NCI-H1048 (cell line): Measurements from ENCODE around the gene ENOPH1.
"Not testable (repeated sequence)": the region's sequence is repeated elsewhere in the genome, so short reads cannot be mapped to it uniquely, and the experiment has no call there.

Source experiments
- DNase-seq: peaks from one replicate; lab custom pipeline; 2025; lab: John Stamatoyannopoulos, UW

ENOPH1 gene

DNA sequence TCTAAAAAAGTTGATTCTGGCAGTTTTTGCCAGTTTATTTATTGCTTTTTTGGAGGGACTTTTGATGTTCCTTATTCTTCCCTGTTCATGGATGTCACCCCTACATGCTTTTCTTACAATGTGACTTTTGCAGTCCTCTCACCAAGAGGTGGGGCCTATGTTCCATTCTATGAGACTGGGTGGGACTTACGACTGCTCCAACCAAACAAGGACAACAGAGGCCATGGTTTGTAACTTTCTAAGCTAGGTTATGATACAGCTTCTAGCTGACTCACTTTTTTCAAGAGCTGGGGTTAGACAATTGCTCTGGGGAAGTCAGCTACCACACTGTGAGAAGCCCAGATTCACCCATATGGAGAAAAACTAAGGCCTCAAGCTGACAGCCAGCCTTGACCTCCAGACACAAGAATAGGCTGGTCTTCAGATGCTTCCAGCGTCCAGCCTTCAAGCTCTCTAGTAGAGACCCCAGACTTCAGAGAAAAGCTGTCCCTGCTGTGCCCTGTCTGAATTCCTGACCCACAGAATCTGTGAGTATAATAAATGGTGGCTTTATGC is 39.5 kb downstream of the ENOPH1 start:
- no peak for DNase-seq

DNA sequence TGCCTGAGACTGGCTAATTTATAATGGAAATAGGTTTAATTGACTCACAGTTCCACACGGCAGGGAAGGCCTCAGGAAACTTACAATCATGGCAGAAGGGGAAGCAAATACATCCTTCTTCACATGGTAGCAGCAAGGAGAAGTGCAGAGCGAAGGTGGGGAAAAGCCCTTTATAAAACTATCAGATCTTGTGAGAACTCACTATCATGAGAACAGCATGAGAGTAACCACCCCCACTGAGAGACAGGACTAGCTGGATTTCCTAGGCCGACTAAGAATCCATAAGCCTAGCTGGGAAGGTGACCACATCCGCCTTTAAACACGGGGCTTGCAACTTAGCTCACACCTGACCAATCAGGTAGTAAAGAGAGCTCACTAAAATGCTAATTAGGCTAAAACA is 42.7 kb downstream of the ENOPH1 start:
- DNase-seq = not testable (repeated sequence)

DNA sequence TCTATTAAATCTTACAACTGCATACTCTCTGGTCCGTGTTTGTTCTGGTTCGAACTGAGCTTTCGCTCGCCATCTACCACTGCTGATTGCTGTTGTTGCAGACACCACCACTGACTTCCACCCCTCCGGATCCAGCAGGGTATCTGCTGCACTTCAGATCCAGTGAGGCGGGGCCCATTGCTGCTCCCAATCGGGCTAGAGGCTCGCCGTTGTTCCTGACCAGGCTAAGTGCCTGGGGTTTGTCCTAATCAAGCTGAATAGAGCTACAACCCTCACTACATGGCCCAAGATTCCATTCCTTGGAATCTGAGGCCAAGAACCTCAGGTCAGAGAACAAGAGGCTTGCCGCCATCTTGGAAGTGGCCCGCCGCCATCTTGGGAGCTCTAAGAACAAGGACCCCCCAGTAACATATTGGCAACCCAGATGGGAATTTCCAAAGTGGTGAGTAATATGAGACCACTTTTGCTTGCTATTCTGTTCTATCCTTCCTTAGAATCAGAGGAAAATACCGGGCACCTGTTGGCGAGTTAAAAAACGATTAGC is 43.3 kb downstream of the ENOPH1 start:
- DNase-seq = no peak

DNA sequence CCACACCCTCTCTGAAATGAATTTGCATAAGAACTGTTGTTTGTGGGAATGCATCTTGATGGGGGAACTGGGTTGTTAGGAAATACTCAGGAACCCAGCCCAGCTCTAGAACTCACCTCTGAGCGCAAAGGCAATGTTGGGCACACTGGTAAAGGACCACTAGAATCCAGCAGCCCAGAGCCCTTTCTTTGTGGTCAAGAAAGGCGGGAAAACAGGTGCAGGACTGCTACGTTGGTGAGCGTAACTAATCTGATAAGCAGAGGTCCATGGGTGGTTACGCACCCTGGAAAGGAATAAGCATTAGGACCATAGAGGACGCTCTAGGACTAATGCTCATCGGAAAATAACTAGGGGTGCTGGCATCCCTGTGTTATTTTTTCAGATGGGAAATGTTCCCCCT is 45.5 kb downstream of the ENOPH1 start:
- not testable (repeated sequence) for DNase-seq

DNA sequence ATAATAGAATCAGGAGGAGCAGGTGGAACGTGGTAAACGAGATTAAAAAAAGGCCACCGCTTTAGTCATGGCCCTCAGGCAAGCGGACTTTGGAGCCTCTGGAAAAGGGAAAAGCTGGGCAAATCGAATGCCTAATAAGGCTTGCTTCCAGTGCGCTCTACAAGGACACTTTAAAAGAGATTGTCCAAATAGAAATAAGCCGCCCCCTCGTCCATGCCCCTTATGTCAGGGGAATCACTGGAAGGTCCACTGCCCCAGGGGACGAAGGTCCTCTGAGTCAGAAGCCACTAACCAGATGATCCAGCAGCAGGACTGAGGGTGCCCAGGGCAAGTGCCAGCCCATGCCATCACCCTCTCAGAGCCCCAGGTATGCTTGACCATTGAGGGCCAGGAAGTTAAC is 47.1 kb downstream of the ENOPH1 start:
- not testable (repeated sequence) for DNase-seq

DNA sequence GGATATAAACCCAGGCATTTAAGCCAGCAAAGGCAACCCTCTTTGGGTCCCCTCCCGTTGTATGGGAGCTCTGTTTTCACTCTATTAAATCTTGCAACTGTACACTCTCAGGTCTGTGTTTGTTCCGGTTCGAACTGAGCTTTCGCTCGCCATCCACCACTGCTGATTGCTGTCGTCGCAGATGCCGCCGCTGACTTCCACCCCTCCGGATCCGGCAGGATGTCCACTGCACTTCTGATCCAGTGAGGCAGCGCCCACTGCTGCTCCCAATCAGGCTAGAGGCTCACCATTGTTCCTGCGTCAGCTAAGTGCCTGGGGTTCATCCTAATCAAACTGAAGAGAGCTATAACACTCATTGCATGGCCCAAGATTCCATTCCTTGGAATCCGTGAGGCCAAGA is 49.2 kb downstream of the ENOPH1 start:
- DNase-seq = no peak

DNA sequence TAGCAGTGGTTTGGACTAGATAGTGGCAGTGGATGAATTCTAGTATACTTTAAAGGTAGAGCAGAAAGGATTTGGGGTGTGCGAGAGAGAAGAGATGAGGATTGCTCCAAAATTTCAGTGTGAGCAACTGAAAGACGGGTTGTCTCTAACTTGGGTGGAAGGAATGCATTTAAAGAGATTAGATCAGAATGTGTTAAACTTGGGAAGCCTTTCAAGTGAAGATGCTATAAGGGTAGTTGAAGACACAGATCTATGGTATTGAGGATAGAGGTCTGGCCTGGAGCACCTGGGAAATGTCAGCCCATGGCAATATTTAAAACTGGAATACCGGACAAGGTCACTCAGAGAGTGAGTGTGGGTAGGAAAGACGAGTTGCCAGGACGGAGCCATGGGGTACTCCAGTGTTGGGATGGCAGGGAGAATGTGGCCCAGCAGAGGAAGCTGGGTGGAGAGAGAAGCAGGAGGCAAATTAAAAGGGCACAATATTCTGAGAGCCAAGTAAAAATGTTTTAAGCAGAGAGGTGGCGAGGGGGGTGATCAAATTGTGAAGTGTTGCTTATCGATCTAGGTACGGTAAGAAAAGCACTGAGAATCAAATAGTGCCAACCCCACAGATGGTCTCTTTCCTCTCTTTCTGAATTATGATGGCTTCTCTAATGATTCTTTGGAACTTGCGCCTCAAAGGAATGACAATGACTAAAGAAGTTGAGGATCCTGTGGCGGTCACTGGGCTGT is 50.5 kb downstream of the ENOPH1 start:
- no peak for DNase-seq

DNA sequence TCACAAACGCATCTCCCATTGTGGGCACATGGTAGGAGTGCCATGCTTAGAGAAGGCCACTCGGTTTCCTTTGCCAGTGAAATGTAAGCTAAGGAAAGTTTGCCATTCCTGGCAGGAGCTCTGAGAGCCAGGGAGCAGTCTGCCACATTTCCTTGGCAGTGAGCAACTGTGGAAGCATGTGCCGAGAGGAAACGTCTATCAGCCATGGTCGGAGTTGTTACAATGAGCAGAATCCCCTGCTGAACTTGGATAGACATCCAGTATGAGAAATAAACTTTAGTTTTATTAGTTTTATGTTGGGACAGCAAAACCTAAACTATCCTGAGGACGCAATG is 51.1 kb downstream of the ENOPH1 start:
- DNase-seq = no peak

DNA sequence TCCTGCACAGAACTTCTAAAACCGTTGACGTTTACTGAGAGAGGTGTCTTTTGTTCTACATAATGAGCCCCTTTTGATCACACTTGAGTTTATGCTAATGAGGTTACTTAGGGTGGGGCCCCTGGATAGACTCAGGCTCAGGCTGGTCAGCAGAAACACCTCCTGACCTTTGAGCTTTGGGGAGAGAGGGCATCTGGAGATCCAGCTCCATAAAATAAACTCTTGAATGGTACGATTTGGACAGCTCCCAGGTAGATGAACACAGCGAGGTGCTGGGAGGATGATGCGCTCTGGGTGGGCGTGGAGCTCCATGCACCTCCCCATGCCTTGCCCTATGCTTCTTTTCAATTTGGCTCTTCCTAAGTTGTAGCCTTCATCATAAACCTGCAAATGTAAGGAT is 52.0 kb downstream of the ENOPH1 start:
- DNase-seq = no peak

DNA sequence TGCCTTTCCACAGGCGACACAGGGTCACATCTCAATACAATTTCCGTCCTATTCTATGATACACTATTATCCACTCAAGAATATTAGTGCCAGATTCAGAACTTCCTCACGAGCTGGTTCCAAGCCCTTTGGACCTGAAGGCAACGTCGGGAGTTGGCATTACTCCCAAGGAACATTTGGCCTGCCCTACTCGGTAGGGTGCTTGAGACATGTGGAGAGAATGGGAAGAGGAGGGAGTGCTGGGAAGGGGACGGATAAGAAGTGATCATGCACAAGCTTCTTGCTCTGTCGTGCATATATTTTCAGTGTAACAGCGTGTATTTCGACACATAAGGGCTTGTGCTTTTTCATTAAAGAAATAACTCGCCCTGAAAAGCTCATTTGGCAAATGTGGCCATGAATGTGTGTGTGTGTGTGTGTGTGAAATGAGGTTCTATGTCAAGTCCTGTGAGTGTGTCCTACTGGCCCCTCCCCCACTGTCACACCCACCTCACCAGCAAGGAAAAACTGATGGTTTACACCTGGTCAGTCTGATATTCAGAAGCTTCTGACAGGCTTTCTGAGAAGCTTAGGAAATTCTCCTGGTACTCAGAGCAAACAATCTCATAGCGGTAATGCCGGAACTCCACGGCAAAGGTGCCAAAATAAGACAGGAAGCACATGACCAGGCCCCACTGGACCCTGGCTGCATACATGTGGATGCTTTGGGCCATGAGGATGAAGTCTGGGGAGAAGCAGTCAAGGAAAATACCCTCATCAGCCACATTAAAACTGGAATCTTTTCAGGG is 54.8 kb downstream of the ENOPH1 start:
- no peak for DNase-seq

DNA sequence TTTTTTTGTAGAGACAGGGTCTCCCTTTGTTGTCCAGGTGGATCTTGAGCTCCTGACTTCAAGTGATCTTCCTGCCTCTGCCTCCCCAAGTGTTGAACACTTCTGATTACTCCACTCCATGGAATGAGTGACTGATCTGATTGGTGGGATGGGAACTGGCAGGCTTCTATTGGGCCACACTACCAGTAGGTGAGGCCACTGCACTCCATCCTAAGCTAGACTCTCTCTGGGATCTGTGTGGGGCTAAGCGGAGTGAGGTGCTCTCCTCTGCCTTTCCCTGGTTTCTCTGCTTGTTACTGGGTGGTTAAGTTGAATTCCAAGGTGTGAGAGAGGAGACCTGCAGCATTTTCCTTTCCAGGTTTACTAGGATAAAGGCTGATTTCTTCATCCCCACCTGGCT is 58.7 kb downstream of the ENOPH1 start:
- no peak for DNase-seq

DNA sequence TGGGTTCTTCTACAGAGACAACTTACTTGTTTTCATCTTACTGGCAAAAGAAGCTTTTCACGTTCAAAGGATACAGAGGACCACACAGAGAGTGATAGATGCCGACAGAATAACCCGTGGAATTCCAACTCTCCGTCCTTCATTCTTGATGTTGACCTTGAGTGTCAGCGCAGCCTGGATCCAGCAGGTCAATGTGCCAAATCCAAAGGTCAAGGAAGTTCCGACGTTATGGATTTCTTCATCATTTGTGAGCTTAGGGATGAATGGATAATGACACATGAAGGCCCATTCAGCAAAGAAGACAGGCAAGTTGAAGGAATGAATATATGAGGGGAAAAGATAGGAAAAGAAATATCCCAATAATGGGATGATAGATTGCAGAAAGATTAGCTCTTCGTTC is 59.6 kb downstream of the ENOPH1 start:
- DNase-seq = no peak

DNA sequence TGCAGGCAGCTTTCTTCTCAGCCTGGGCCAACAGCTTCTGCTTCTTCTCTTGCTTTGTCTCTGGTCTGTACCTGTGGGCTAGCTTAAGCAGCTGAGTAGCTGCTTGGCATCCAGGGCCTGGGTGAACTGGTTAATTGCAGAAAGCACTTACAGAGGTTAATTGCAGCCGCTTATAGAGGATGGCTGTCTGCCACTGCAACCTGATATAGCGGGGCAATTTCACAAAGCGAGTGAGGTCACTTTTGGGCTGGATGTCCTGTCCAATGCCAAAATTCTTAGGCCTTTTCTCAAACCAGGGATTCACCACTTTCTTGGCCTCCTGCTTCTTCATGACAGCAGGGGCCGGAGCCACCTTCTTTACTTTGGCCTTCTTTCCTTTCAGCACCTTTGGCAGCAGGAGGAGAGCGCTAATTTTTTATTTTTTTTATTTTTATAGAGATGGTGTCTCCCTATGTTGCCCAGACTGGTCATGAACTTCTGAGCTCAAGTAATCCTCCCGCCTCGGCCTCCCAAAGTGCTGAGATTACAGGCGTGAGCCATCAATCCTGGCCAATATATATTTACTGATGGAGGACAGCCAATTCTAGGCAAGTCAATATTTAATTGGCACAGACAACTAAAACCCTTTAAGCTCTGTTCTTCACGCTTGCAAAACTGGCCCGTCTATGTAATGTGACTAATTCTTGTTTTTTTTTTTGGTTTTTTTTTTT is 61.0 kb downstream of the ENOPH1 start:
- DNase-seq = no peak

DNA sequence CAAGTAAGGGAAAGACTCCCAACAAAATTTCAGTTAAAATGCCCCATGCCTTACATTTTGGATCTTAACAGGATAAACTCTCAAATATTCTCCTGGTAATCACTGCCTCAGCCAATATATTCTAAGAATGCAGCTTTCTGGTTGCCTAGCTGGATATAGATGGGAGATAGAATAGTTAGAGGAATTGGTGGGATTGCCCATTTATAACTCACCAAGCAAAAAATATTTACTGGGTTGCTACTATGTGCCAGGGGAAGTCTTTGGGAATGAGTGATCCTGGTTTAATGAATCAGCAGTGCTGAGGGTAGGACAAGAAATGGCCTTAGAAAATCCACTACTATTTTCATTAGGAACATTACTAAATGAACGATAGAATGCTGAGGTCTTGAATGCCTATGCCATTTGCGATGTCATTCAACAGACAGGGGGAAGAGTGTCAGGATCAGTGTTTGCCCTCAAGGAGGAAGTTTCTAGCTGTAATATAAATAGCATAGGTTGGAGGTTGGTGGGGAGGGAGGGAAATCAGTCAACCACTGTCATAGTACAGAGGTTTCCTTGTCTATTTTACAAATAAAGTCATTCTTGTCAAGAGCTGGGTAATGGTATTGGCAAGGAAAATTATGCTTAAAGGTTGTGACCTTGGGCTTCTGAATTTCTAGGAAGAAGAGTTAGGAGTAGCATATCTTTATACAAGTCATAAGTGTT is 63.5 kb downstream of the ENOPH1 start:
- no peak for DNase-seq

DNA sequence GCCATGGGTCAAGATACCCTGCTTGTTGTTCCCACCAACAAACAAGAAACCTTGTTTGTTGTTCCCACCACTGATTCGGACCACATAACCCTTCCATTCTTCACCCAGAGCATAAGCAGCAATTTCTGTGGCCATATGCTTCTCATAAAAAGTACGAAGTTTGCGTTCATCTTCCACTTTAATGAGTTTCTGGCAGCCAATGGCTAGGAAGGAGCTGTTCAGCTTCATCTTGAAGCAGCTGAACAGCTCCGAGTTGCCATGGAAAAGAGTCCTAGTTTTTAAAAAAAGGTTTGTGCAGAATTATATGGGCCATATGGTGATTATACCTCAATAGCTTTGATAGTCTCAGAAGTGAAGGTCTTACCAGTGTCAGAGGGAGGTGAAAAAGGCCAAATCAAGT is 65.3 kb downstream of the ENOPH1 start:
- no peak for DNase-seq

DNA sequence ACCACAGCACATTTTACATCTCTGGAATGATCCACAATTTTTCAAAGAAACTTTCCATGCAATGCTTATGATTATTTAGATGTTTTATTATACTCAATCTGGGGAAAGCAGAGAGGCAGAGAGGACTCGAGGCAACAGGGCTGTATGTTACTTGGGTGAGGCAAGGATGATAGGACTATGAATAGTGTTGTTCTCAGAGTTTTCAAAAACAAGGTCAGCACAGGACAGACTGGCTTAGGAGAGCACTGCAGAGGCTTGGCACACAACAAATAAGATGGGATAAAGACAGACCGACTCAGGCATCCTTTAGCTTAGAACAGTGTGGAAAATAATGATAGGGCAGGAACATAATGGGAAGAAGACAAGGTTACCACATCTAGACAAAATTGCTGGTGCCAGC is 66.0 kb downstream of the ENOPH1 start:
- no peak for DNase-seq

DNA sequence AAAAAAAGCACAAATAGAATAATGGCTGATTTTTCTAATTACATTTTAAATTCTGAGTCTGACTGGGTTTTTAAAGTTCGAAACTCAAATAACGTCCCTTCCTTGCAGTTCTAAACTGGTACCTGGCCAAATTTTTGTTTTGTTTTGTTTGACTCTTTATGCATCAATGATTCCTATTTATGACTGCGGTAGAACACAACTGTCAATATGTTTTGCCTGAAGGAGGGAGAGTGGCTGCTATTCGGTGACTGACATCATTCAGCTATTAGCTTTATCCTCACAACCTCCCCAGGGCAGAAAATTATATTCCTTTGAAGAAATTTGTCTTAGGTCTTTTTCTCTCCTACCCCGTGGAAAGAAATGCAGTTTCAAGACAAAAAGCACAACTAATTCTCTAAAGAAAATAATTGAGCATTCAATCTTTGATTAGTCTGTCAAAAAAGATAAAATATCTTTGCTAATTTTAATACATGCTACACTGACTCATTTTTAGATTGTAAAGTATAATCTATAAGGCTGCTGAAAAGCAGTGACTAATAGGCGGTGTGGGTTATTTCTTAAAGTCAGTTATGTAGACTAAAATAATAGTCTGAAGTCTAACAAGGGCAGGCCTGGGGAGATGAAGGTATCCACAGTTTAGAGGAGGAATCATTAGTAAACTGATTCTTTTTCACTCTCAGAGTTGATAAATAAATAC is 69.5 kb downstream of the ENOPH1 start:
- no peak for DNase-seq

DNA sequence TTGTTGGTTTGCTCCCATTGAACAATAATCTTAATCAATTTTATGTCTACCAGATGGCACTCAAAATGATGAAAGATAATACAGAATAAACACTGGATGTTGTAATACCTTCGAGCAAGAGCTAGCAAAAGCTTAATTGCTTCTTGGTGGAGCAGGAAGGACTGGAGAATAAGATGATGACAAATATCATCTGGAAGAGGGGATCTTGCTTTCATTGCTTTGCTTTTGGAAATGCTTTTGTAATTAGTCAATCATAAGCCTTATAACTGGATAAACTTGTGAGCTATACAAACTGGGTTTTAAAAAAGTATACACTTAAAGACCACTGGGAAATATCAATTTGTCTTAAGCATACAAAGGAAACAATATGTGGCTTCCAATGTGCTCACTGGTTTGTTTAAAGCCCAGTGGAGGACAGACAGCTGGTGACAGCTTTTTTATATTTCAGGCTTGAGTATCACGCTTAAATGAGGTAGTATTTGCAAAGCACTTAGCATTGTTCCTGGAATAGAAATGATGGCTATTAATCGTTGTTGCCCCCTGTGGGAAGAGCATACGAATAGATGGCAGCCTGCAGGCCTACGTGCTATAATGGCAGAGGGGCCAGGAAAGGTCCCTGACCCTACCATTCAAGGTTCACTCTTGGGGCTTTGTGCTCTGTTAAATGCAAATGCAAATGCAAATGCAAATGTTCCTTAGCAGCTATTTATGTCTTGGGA is 70.2 kb downstream of the ENOPH1 start:
- DNase-seq = no peak

DNA sequence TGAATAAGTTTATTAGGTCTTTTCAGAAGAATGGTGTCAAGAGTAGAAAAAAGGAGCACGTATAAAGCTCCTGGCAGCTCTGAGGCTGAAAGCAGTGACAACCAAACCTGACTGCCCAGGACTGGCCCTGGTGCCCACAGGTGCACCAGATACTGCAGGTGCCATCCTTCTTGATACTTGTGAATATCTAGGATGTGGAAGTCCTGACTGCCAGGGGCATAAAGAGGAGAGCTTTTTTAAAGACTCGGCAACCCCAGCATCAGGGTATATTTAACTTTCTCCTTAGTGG is 70.7 kb downstream of the ENOPH1 start:
- no peak for DNase-seq

DNA sequence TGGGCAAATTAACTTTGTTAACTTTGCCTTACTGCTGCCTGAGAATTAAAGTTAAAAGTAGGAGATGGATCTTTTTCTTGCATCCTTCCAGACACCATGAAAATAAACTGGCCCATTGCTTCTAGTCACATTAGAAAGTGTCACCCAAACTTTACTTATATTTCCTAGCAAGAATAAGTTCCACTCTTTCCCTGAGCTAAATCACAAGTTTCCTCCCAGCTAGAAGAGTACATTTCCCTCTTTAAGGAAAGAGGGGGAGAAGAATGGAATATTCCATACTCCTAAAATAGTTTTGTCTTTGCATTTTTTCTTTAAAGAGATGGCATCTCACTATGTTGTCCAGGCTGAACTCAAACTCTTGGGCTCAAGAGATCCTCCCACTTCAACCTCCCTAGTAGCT is 77.6 kb downstream of the ENOPH1 start:
- no peak for DNase-seq
